Mammary epithelial cell (primary cell): ENCODE measurements around the gene MKLN1.

Experiments
- CTCF ChIP-seq, 2 donors: IDR thresholded peaks in 1 of 2; conservative IDR thresholded peaks in 1 of 2; 2 replicates each; pipeline ENCODE4 v1.5.1; 2011 to 2012; ENCODE audit warnings: inconsistent platforms in 2 of 2, low read length in 2 of 2, mild to moderate bottlenecking in 2 of 2, control low read depth in 1 of 2, low read depth in 1 of 2; ENCODE audit not compliant: insufficient read depth in 1 of 2; ENCODE audit errors: extremely low read depth in 1 of 2
- EZH2 ChIP-seq: IDR thresholded peaks from 2 replicates; pipeline ENCODE4 v1.6.1; 2012; ENCODE audit warnings: low read length, inconsistent platforms, borderline replicate concordance

GRCh38 chr7:131305152-131305551, 22.5 kb upstream of the MKLN1 start:
- no peak for TF ChIP-seq CTCF (conservative IDR thresholded peaks at IDR 0.05 in 1 of 2, IDR thresholded peaks at IDR 0.05 in 1 of 2; ENCODE audit: extremely low read depth in 1 of 2, insufficient read depth in 1 of 2, low read depth in 1 of 2, low read length in 2 of 2)
- no peak for TF ChIP-seq EZH2
